GM12891 (cell line): Measurements from ENCODE around the gene SVOPL.

Experiments
- PAX5 ChIP-seq: IDR thresholded peaks from 2 replicates; pipeline ENCODE4 v1.6.1; 2011; ENCODE audit warnings: low read length, moderate library complexity, mild to moderate bottlenecking; ENCODE audit not compliant: insufficient read depth, severe bottlenecking
- POLR2A ChIP-seq: IDR thresholded peaks from 2 replicates; pipeline ENCODE4 v1.6.1; 2011; ENCODE audit warnings: low read depth, low read length, control low read depth
- POLR2AphosphoS5 ChIP-seq: IDR thresholded peaks from 2 replicates; pipeline ENCODE4 v1.6.1; 2011; ENCODE audit warnings: low read depth, low read length, control low read depth
- SPI1 ChIP-seq: IDR thresholded peaks from 2 replicates; pipeline ENCODE4 v1.6.1; 2011; ENCODE audit warnings: low read depth, low read length, control low read depth
- TAF1 ChIP-seq: IDR thresholded peaks from 2 replicates; pipeline ENCODE4 v1.6.1; 2011; ENCODE audit warnings: low read depth, low read length, control low read depth

GRCh38 chr7:138606236-138606635 lies 94.9 kb downstream of the SVOPL start:
- no peak for TF ChIP-seq POLR2A
- no peak for TF ChIP-seq POLR2AphosphoS5
- no peak for TF ChIP-seq PAX5
- TF ChIP-seq TAF1, result no peak
- no peak for TF ChIP-seq SPI1
